Sigmoid colon (tissue), 7 donors: ENCODE measurements around the gene CD53. TPM values are rescaled to one million over a fixed set of nuclear protein-coding genes. Genes with fewer than 3 reads are reported as not detected.

Experiments used
- DNase-seq: peaks from one replicate; pipeline ENCODE4 v3.0.0-alpha.2; 2019
- H3K27ac ChIP-seq, 4 donors: fragments of 200-600 bp; sonication (generic); one replicate each; pipeline ENCODE4 v1.5.1; 2016 to 2019; ENCODE audit warnings: mild to moderate bottlenecking in 1 of 4
- H3K27me3 ChIP-seq, 3 donors: fragments of 200-600 bp; sonication (generic); one replicate each; pipeline ENCODE4 v1.5.1; 2019; ENCODE audit warnings: mild to moderate bottlenecking in 1 of 3
- H3K36me3 ChIP-seq, 4 donors: fragments of 200-600 bp; sonication (generic); one replicate each; pipeline ENCODE4 v1.5.1; 2016 to 2019
- H3K4me1 ChIP-seq, 4 donors: fragments of 200-600 bp; sonication (generic); one replicate each; pipeline ENCODE4 v1.5.1; 2017 to 2019
- H3K4me3 ChIP-seq, 4 donors: fragments of 200-600 bp; sonication (generic); one replicate each; pipeline ENCODE4 v1.5.1; 2017 to 2019; ENCODE audit warnings: mild to moderate bottlenecking in 2 of 4, moderate library complexity in 1 of 4
- H3K9me3 ChIP-seq, 4 donors: fragments of 200-600 bp in 3 of 4; sonication (generic) in 3 of 4; one replicate each; pipeline versions ENCODE4 v1.5.1 to v1.6.1; 2013 to 2019
- CTCF ChIP-seq, 4 experiments: fragments of 450-650 bp in 3 of 4; fragments of 200-600 bp in 1 of 4; IDR thresholded peaks; one replicate each; pipeline ENCODE4 v1.5.1; 2016 to 2019; ENCODE audit warnings: antibody characterized with exemption in 4 of 4, mild to moderate bottlenecking in 3 of 4, moderate library complexity in 2 of 4
- EP300 ChIP-seq, 4 donors: sonication (generic); formaldehyde crosslinking; IDR thresholded peaks; one replicate each; pipeline ENCODE4 v1.6.1; 2017; ENCODE audit warnings: antibody characterized with exemption in 4 of 4
- POLR2A ChIP-seq, 2 donors: fragments of 450-650 bp; IDR thresholded peaks; one replicate each; pipeline ENCODE4 v1.6.1; 2016; ENCODE audit warnings: antibody characterized with exemption in 2 of 2, mild to moderate bottlenecking in 2 of 2, moderate library complexity in 2 of 2
- POLR2AphosphoS5 ChIP-seq, 4 donors: sonication (generic); formaldehyde crosslinking; IDR thresholded peaks; one replicate each; pipeline ENCODE4 v1.6.1; 2017; ENCODE audit warnings: antibody characterized with exemption in 4 of 4
- WGBS, 2 donors: extraction: QIAGEN DNeasy Blood & Tissue Kit; methylation state at CpG; one replicate each; pipeline ENCODE4 v1.1.7; 2013; 5-methylcytosine and 5-hydroxymethylcytosine counted together
- intact Hi-C: fragments of 100-400 bp; cut with DNase I; formaldehyde crosslinking; loops from one replicate; pipeline ENCODE4 v1.15.1; 2023
- polyA plus RNA-seq, 3 donors: library from polyadenylated mRNA; stranded (reverse); fragments of 200-250 nt; gene quantifications; one replicate each; pipeline ENCODE4 v1.2.3, GENCODE V29; 2013
- total RNA-seq, 4 donors: library from RNA; depleted of rRNA; stranded (reverse); fragments of >200 nt; gene quantifications; one replicate each; pipeline ENCODE4 v1.1.0, GENCODE V29; 2016
- donor health status: healthy with polysubstance abuse.
- donor health status: Bipolar disorder and iron deficiency.
- donor health status: healthy.

Gene CD53
- total and polyA plus RNA-seq, 7 donors, result 7.5 to 150 (median 28.2) TPM

GRCh38 chr1:110888049-110888448 lies 15.1 kb downstream of the CD53 start:
- no peaks in the 10 kb centered on the region for H3K9me3 ChIP-seq
- no peak overlapping the region for H3K4me3 ChIP-seq
- intact Hi-C loops, result no loop called here
- H3K36me3 ChIP-seq, result no peaks in the 10 kb centered on the region
- 70 to 73% methylated on average over 6 of the region's 6 CpGs for WGBS, 2 donors
- H3K4me1 ChIP-seq, result no peaks in the 10 kb centered on the region
- no peak overlapping the region for H3K27ac ChIP-seq
- no peak for DNase-seq
- TF ChIP-seq CTCF (IDR thresholded peaks at IDR 0.05), result no peak
- TF ChIP-seq POLR2A (IDR thresholded peaks at IDR 0.05), result no peak
- no peak for TF ChIP-seq POLR2AphosphoS5 (IDR thresholded peaks at IDR 0.05)
- no peak for TF ChIP-seq EP300 (IDR thresholded peaks at IDR 0.05)
- no peaks in the 10 kb centered on the region for H3K27me3 ChIP-seq

GRCh38 chr1:110888641-110889040 lies 15.7 kb downstream of the CD53 start:
- Histone ChIP-seq H3K9me3 (no peaks in the 10 kb centered on the region), H3K27ac (no peak overlapping the region), H3K36me3 (no peaks in the 10 kb centered on the region), H3K4me3 (no peak overlapping the region), H3K27me3 (no peaks in the 10 kb centered on the region), H3K4me1 (no peaks in the 10 kb centered on the region)
- intact Hi-C loops, result no loop called here
- DNase-seq, result no peak
- TF ChIP-seq POLR2AphosphoS5 (IDR thresholded peaks at IDR 0.05) (no peak), CTCF (IDR thresholded peaks at IDR 0.05) (no peak), POLR2A (IDR thresholded peaks at IDR 0.05) (no peak), EP300 (IDR thresholded peaks at IDR 0.05) (no peak)

- no peak for DNase-seq
- Histone ChIP-seq H3K27ac (no peak overlapping the region), H3K36me3 (no peaks in the 10 kb centered on the region), H3K27me3 (no peaks in the 10 kb centered on the region), H3K9me3 (no peaks in the 10 kb centered on the region), H3K4me1 (no peaks in the 10 kb centered on the region), H3K4me3 (no peak overlapping the region)
- TF ChIP-seq CTCF (IDR thresholded peaks at IDR 0.05), result no peak
- TF ChIP-seq POLR2AphosphoS5 (IDR thresholded peaks at IDR 0.05), result no peak
- no peak for TF ChIP-seq POLR2A (IDR thresholded peaks at IDR 0.05)
- no peak for TF ChIP-seq EP300 (IDR thresholded peaks at IDR 0.05)
- intact Hi-C loops, result no loop called here
- 67 to 84% methylated on average over 3 of the region's 3 CpGs for WGBS, 2 donors
Observed at GRCh38 chr1:110890474-110891196, 17.7 kb downstream of the CD53 start.

- TF ChIP-seq POLR2AphosphoS5 (IDR thresholded peaks at IDR 0.05) (no peak), POLR2A (IDR thresholded peaks at IDR 0.05) (no peak), CTCF (IDR thresholded peaks at IDR 0.05) (no peak), EP300 (IDR thresholded peaks at IDR 0.05) (no peak)
Observed at GRCh38 chr1:110893908-110894490, 21.1 kb downstream of the CD53 start.

More at GRCh38 chr1:110893908-110894490, 21.1 kb downstream of the CD53 start:
- no peaks in the 10 kb centered on the region for H3K36me3 ChIP-seq
- no peak overlapping the region for H3K27ac ChIP-seq
- no peaks in the 10 kb centered on the region for H3K4me1 ChIP-seq
- no peaks in the 10 kb centered on the region for H3K27me3 ChIP-seq
- intact Hi-C loops, result no loop called here
- H3K9me3 ChIP-seq, result no peaks in the 10 kb centered on the region
- H3K4me3 ChIP-seq, result no peak overlapping the region
- WGBS, 2 donors, result 45 to 47% methylated on average over 3 of the region's 3 CpGs
- DNase-seq, result no peak
